AG08396 (cell line): Measurements from ENCODE around the gene COL19A1.
A peak's percentile ranks its signal among the peaks of the same experiment; 100 is the strongest.
"Not testable (repeated sequence)": the region's sequence is repeated elsewhere in the genome, so short reads cannot be mapped to it uniquely, and the experiment has no call there.

Experiments
- DNase-seq: peaks from one replicate; pipeline ENCODE4 v3.0.0; 2012; ENCODE audit warnings: low spot score, mixed read lengths

COL19A1 gene

GRCh38 chr6:69965974-69966373 lies 99.6 kb downstream of the COL19A1 start:
- not testable (repeated sequence) for DNase-seq

GRCh38 chr6:69973138-69973537 lies 106.8 kb downstream of the COL19A1 start:
- DNase-seq = no peak

GRCh38 chr6:69973763-69974162 lies 107.4 kb downstream of the COL19A1 start:
- no peak for DNase-seq

- no peak for DNase-seq
Observed at GRCh38 chr6:69974193-69974592, 107.8 kb downstream of the COL19A1 start.

GRCh38 chr6:69976591-69977090 lies 110.3 kb downstream of the COL19A1 start:
- DNase-seq = no peak

GRCh38 chr6:69980624-69981023 lies 114.3 kb downstream of the COL19A1 start:
- no peak for DNase-seq

GRCh38 chr6:69984506-69984905 lies 118.2 kb downstream of the COL19A1 start:
- DNase-seq = no peak

GRCh38 chr6:69985180-69985579 lies 118.8 kb downstream of the COL19A1 start:
- DNase-seq = no peak

- DNase-seq = no peak
Observed at GRCh38 chr6:69987550-69987949, 121.2 kb downstream of the COL19A1 start.

- DNase-seq = no peak
Observed at GRCh38 chr6:69988458-69989126, 122.2 kb downstream of the COL19A1 start.

GRCh38 chr6:69994251-69994650 lies 127.9 kb downstream of the COL19A1 start:
- peak; percentile 6 for DNase-seq

GRCh38 chr6:70008189-70008588 lies 141.8 kb downstream of the COL19A1 start:
- no peak for DNase-seq

- not testable (repeated sequence) for DNase-seq
Observed at GRCh38 chr6:70010339-70010738, 144.0 kb downstream of the COL19A1 start.

- not testable (repeated sequence) for DNase-seq
Observed at GRCh38 chr6:70023201-70023600, 156.8 kb downstream of the COL19A1 start.

GRCh38 chr6:70028246-70028645 lies 161.9 kb downstream of the COL19A1 start:
- DNase-seq = no peak

- DNase-seq = no peak
Observed at GRCh38 chr6:70028926-70029325, 162.6 kb downstream of the COL19A1 start.

GRCh38 chr6:70033781-70034180 lies 167.4 kb downstream of the COL19A1 start:
- DNase-seq = no peak

GRCh38 chr6:70037445-70037844 lies 171.1 kb downstream of the COL19A1 start:
- DNase-seq = no peak

GRCh38 chr6:70040766-70041165 lies 174.4 kb downstream of the COL19A1 start:
- no peak for DNase-seq

- DNase-seq = no peak
Observed at GRCh38 chr6:70041411-70041810, 175.1 kb downstream of the COL19A1 start.

- DNase-seq = no peak
Observed at GRCh38 chr6:70045413-70045812, 179.1 kb downstream of the COL19A1 start.

- no peak for DNase-seq
Observed at GRCh38 chr6:70051197-70052124, 185.1 kb downstream of the COL19A1 start.
